HepG2 (cell line): ENCODE data around the gene GADD45GIP1. TPM values are rescaled to one million over a fixed set of nuclear protein-coding genes. Genes with fewer than 3 reads are reported as not detected.
A peak's percentile ranks its signal among the peaks of the same experiment; 100 is the strongest.
"Not testable (repeated sequence)": the region's sequence is repeated elsewhere in the genome, so short reads cannot be mapped to it uniquely, and the experiment has no call there.

Source experiments
- ATAC-seq: fragments of 200-7000 bp; cut with Tn5 transposase; 3 replicates; pipeline ENCODE4 v1.9.1; 2020; ENCODE audit warnings: mild to moderate bottlenecking, moderate library complexity
- BruUV-seq: library from RNA; stranded (reverse); fragments of 400-500 nt; replicated peaks from 2 replicates; lab custom pipeline; 2021; lab: Mats Ljungman, UMichigan
- CTCF ChIA-PET: fragments of 300-600 bp; formaldehyde crosslinking; extraction: SDS; loops from one replicate; lab custom pipeline; 2021; ENCODE audit warnings: low total read pairs, inconsistent platforms, low intra/inter-chr PET ratio; lab: Yijun Ruan, JAX
- POLR2A ChIA-PET: fragments of 350-600 bp; sonication (Branson Sonifier 250); formaldehyde crosslinking; loops from one replicate; lab custom pipeline; 2020; ENCODE audit warnings: antibody characterized with exemption, inconsistent platforms; lab: Yijun Ruan, JAX
- DNase-seq: peaks from one replicate; pipeline ENCODE4 v3.0.0-alpha.2; 2015; ENCODE audit warnings: low spot score
- FAIRE-seq: peaks from 3 replicates; lab custom pipeline; 2011; peaks lifted over from hg19 to GRCh38; lab: Jason Lieb, UNC
- H2AFZ ChIP-seq: one replicate; pipeline ENCODE4 v1.6.1; 2011; ENCODE audit warnings: low read length, inconsistent platforms
- H3K27ac ChIP-seq: fragments of 300-600 bp; 3 replicates; pipeline ENCODE4 v1.8.0; 2011; ENCODE audit warnings: mixed run types, mild to moderate bottlenecking, mixed read lengths, low read length, inconsistent platforms; ENCODE audit not compliant: insufficient read depth; ENCODE audit errors: extremely low read length
- H3K27me3 ChIP-seq, 2 experiments: fragments of 200-600 bp in 1 of 2; 2 replicates in 1 of 2; 3 replicates in 1 of 2; pipeline versions ENCODE4 v1.6.0 to v1.8.0; 2011; ENCODE audit warnings: low read length in 2 of 2, mild to moderate bottlenecking in 2 of 2, moderate library complexity in 2 of 2, inconsistent platforms in 1 of 2; ENCODE audit not compliant: insufficient read depth in 2 of 2, control insufficient read depth in 1 of 2
- H3K36me3 ChIP-seq, 2 experiments: fragments of 200-600 bp in 1 of 2; replicated peaks in 1 of 2; 2 replicates in 1 of 2; 3 replicates in 1 of 2; pipeline versions ENCODE4 v1.5.1 to v1.8.0; 2011; ENCODE audit warnings: low read length in 2 of 2, inconsistent platforms in 1 of 2; ENCODE audit not compliant: insufficient read depth in 2 of 2, control insufficient read depth in 1 of 2
- H3K4me1 ChIP-seq: 2 replicates; pipeline ENCODE4 v1.5.1; 2012; ENCODE audit warnings: low read length, inconsistent platforms; ENCODE audit not compliant: insufficient read depth
- H3K4me2 ChIP-seq: 2 replicates; pipeline ENCODE4 v1.6.0; 2011; ENCODE audit warnings: low read depth, low read length, inconsistent platforms
- H3K4me3 ChIP-seq, 3 experiments: fragments of 200-600 bp in 1 of 3; sonication (generic), shearing (Covaris generic) in 1 of 3; replicated peaks in 1 of 3; 2 replicates each; pipeline ENCODE4 v1.5.1; 2011 to 2016; ENCODE audit warnings: low read length in 3 of 3, inconsistent platforms in 2 of 3, low read depth in 2 of 3, mild to moderate bottlenecking in 2 of 3, control low read depth in 1 of 3, mixed read lengths in 1 of 3; ENCODE audit not compliant: insufficient read depth in 1 of 3
- H3K79me2 ChIP-seq: one replicate; pipeline ENCODE4 v1.6.1; 2011; ENCODE audit warnings: low read length, inconsistent platforms; ENCODE audit not compliant: insufficient read depth
- H3K9ac ChIP-seq: 2 replicates; pipeline ENCODE4 v1.6.0; 2011; ENCODE audit warnings: mild to moderate bottlenecking, low read depth, low read length, inconsistent platforms; ENCODE audit not compliant: insufficient read depth
- H3K9me3 ChIP-seq: 2 replicates; pipeline ENCODE4 v1.5.1; 2012; ENCODE audit warnings: mild to moderate bottlenecking, low read length
- H4K20me1 ChIP-seq: 2 replicates; pipeline ENCODE4 v1.6.0; 2011; ENCODE audit warnings: inconsistent platforms, mild to moderate bottlenecking, low read length, moderate library complexity; ENCODE audit not compliant: insufficient read depth
- ADNP ChIP-seq: sonication (generic); formaldehyde crosslinking; IDR thresholded peaks from 2 replicates; pipeline ENCODE4 v1.4.0; 2020; ENCODE audit warnings: missing genetic modification reagents
- CHD4 ChIP-seq: fragments of 200-600 bp; sonication (generic); IDR thresholded peaks from 2 replicates; pipeline ENCODE4 v1.7.0; 2017; ENCODE audit warnings: mild to moderate bottlenecking, low read length, borderline replicate concordance
- GABPA ChIP-seq, 2 experiments: IDR thresholded peaks; 2 replicates each; pipeline ENCODE4 v1.6.1; 2011 to 2016; ENCODE audit warnings: low read depth in 2 of 2, low read length in 1 of 2, missing biosample characterization in 1 of 2, missing genetic modification characterization in 1 of 2
- MED8 ChIP-seq: sonication (generic); formaldehyde crosslinking; IDR thresholded peaks from 2 replicates; pipeline ENCODE4 v1.8.1; 2023; ENCODE audit warnings: mild to moderate bottlenecking, missing genetic modification reagents; ENCODE audit not compliant: insufficient replicate concordance
- POGZ ChIP-seq: sonication (generic); formaldehyde crosslinking; IDR thresholded peaks from 2 replicates; pipeline ENCODE4 v1.4.0; 2020; ENCODE audit warnings: mild to moderate bottlenecking, missing genetic modification reagents
- RCOR2 ChIP-seq: IDR thresholded peaks from 2 replicates; pipeline ENCODE4 v1.6.1; 2016; ENCODE audit warnings: missing biosample characterization, missing genetic modification reagents
- ZMYM2 ChIP-seq: sonication (generic); formaldehyde crosslinking; IDR thresholded peaks from 2 replicates; pipeline ENCODE4 v1.8.0; 2022; ENCODE audit warnings: mild to moderate bottlenecking, missing genetic modification reagents
- ZNF20 ChIP-seq: sonication (generic); formaldehyde crosslinking; IDR thresholded peaks from 2 replicates; pipeline ENCODE4 v1.4.0; 2020; ENCODE audit warnings: mild to moderate bottlenecking, moderate library complexity, missing genetic modification reagents
- ZNF598 ChIP-seq: sonication (generic); formaldehyde crosslinking; IDR thresholded peaks from 2 replicates; pipeline ENCODE4 v1.5.1; 2020; ENCODE audit warnings: mild to moderate bottlenecking, missing genetic modification reagents, borderline replicate concordance
- ZNF788 ChIP-seq: sonication (generic); formaldehyde crosslinking; IDR thresholded peaks from 2 replicates; pipeline ENCODE4 v1.5.0; 2020; ENCODE audit warnings: mild to moderate bottlenecking, missing genetic modification reagents, borderline replicate concordance
- WGBS: methylation state at CpG from one replicate; pipeline ENCODE4 v1.1.6; 2017; ENCODE audit warnings: low lambda C conversion rate; 5-methylcytosine and 5-hydroxymethylcytosine counted together
- in situ Hi-C: cut with HindIII; loops from 2 replicates; pipeline ENCODE4 v1.10.0; 2017; ENCODE audit warnings: low pct_unique_long_range_greater_than_20kb; ENCODE audit not compliant: extremely low pct_ligation_motif_present
- intact Hi-C: fragments of 100-400 bp; cut with micrococcal nuclease; formaldehyde crosslinking; loops from one replicate; pipeline ENCODE4 v1.10.0; 2022; ENCODE audit not compliant: unreplicated experiment
- polyA plus RNA-seq, 8 experiments: library from polyadenylated mRNA; depleted of rRNA in 3 of 8; stranded (reverse) in 7 of 8; unstranded in 1 of 8; fragments of >200 nt; fragmentation: Illumina TruSeq in 4 of 8; extraction: Trizol in 4 of 8; gene quantifications; 2 replicates each; pipeline versions ENCODE4 v1.2.1 to v1.2.3, GENCODE V29; 2011 to 2016; ENCODE audit warnings: low read depth in 4 of 8, missing spikeins in 1 of 8, mixed read lengths in 1 of 8; ENCODE audit not compliant: insufficient read depth in 1 of 8
- total RNA-seq, 5 experiments: library from RNA; depleted of rRNA; stranded (reverse); fragments of >200 nt; fragmentation: Illumina TruSeq; extraction: Trizol; gene quantifications; 2 replicates each; pipeline ENCODE4 v1.2.3, GENCODE V29; 2016; ENCODE audit warnings: low read depth in 1 of 5
- TF ChIP-seq, protein P1 (sequence below): sonication (generic); formaldehyde crosslinking; IDR thresholded peaks from 2 replicates; pipeline ENCODE4 v1.4.0; 2020; ENCODE audit warnings: missing genetic modification reagents
- TF ChIP-seq, protein P2 (sequence below): sonication (generic); formaldehyde crosslinking; IDR thresholded peaks from 2 replicates; pipeline ENCODE4 v1.5.0; 2020; ENCODE audit warnings: mild to moderate bottlenecking, missing genetic modification reagents
- TF ChIP-seq, protein P3 (sequence below): sonication (generic); formaldehyde crosslinking; IDR thresholded peaks from 2 replicates; pipeline ENCODE4 v1.9.0; 2022; ENCODE audit warnings: missing genetic modification reagents, mild to moderate bottlenecking, borderline replicate concordance
- TF ChIP-seq, protein P4 (sequence below): sonication (generic); formaldehyde crosslinking; IDR thresholded peaks from 2 replicates; pipeline ENCODE4 v1.5.0; 2020; ENCODE audit warnings: mild to moderate bottlenecking, missing genetic modification reagents, borderline replicate concordance

The GADD45GIP1 gene
- total and polyA plus RNA-seq, 2 of the 13 experiments (the other 11 are each of a cell fraction or from before 2014, with no cell fraction given), result 24.6 to 30.7 TPM

DNA sequence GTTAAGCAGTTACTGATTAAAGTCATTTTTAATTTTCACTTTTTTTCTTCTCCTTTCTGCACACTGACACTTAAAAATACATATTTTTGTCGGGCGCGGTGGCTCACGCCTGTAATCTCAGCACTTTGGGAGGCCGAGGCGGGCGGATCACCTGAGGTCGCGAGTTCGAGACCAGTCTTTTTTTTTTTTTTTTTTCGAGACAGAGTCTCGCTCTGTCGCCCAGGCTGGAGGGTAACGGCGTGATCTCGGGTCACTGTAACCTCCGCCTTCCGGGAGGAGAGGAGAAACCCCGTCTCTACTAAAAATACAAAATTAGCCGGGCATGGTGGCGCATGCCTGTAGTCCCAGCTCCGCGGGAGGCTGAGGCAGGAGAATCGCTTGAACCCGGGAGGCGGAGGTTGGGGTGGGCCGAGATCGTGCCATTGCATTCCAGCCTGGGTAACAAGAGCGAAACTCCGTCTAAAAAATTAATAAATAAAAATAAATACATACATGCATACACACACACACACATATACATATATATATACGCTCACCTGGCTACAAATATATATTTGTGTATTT, 448 bp upstream of the GADD45GIP1 start:
- ATAC-seq; H3K27me3 ChIP-seq; DNase-seq; FAIRE-seq; H4K20me1 ChIP-seq; BruUV-seq; CTCF ChIA-PET; intact Hi-C loops; H3K9me3 ChIP-seq; in situ Hi-C loops; TF ChIP-seq GABPA (IDR thresholded peaks at IDR 0.05; ENCODE audit: low read depth, low read length): not testable (repeated sequence)
- Histone ChIP-seq H3K36me3 (peaks cover 6 to 20% of the 10 kb centered on the region in 2 experiments; a peak in 4 of 5 replicates), H3K4me2 (peak overlapping the region; percentile 82), H2AFZ (peak overlapping the region; percentile 9), H3K9ac (peak overlapping the region; percentile 93), H3K79me2 (peaks cover 24% of the 10 kb centered on the region), H3K27ac (peak overlapping the region; percentile 88), H3K4me1 (peaks cover 23% of the 10 kb centered on the region), H3K4me3 (peak overlapping the region; percentile 82 to 93 (median 89))
- POLR2A ChIA-PET, result interaction anchor here (1.3 to 3.9 kb wide), 2 partner anchors 11 to 66 kb away, joined by 8 to 25 read pairs; partner anchors contain the start of genes GCDH and RAD23A
- 28% methylated on average over 31 of the region's 31 CpGs for WGBS
- TF ChIP-seq ZNF598 (CRISPR knock-in tag) (peak; percentile 4; the same call in 1 of the 2 replicates), RCOR2 (CRISPR knock-in tag) (peak; percentile 53; the same call in 1 of the 2 replicates), GABPA (CRISPR knock-in tag; IDR thresholded peaks at IDR 0.05; ENCODE audit: low read depth) (peak; percentile 23; the same call in 1 of the 2 replicates), ZMYM2 (CRISPR knock-in tag) (peak; percentile 57; the same call in 1 of the 2 replicates), ZNF20 (0 out of 2 replicates have a peak, but pooled peaks have one; percentile 59), ADNP (CRISPR knock-in tag) (0 out of 2 replicates have a peak, but pooled peaks have one; percentile 17), MED8 (peak; percentile 11), POGZ (CRISPR knock-in tag) (0 out of 2 replicates have a peak, but pooled peaks have one; percentile 16), CHD4 (peak; percentile 89), ZNF788 (CRISPR knock-in tag) (0 out of 2 replicates have a peak, but pooled peaks have one; percentile 39)
- TF ChIP-seq, protein P1, sequence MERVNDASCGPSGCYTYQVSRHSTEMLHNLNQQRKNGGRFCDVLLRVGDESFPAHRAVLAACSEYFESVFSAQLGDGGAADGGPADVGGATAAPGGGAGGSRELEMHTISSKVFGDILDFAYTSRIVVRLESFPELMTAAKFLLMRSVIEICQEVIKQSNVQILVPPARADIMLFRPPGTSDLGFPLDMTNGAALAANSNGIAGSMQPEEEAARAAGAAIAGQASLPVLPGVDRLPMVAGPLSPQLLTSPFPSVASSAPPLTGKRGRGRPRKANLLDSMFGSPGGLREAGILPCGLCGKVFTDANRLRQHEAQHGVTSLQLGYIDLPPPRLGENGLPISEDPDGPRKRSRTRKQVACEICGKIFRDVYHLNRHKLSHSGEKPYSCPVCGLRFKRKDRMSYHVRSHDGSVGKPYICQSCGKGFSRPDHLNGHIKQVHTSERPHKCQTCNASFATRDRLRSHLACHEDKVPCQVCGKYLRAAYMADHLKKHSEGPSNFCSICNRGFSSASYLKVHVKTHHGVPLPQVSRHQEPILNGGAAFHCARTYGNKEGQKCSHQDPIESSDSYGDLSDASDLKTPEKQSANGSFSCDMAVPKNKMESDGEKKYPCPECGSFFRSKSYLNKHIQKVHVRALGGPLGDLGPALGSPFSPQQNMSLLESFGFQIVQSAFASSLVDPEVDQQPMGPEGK (CRISPR knock-in tag), result peak; percentile 1; the same call in 1 of the 2 replicates
- TF ChIP-seq, protein P2, sequence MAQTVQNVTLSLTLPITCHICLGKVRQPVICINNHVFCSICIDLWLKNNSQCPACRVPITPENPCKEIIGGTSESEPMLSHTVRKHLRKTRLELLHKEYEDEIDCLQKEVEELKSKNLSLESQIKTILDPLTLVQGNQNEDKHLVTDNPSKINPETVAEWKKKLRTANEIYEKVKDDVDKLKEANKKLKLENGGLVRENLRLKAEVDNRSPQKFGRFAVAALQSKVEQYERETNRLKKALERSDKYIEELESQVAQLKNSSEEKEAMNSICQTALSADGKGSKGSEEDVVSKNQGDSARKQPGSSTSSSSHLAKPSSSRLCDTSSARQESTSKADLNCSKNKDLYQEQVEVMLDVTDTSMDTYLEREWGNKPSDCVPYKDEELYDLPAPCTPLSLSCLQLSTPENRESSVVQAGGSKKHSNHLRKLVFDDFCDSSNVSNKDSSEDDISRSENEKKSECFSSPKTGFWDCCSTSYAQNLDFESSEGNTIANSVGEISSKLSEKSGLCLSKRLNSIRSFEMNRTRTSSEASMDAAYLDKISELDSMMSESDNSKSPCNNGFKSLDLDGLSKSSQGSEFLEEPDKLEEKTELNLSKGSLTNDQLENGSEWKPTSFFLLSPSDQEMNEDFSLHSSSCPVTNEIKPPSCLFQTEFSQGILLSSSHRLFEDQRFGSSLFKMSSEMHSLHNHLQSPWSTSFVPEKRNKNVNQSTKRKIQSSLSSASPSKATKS (CRISPR knock-in tag), result peak; percentile 50; the same call in 1 of the 2 replicates
- TF ChIP-seq, protein P3, sequence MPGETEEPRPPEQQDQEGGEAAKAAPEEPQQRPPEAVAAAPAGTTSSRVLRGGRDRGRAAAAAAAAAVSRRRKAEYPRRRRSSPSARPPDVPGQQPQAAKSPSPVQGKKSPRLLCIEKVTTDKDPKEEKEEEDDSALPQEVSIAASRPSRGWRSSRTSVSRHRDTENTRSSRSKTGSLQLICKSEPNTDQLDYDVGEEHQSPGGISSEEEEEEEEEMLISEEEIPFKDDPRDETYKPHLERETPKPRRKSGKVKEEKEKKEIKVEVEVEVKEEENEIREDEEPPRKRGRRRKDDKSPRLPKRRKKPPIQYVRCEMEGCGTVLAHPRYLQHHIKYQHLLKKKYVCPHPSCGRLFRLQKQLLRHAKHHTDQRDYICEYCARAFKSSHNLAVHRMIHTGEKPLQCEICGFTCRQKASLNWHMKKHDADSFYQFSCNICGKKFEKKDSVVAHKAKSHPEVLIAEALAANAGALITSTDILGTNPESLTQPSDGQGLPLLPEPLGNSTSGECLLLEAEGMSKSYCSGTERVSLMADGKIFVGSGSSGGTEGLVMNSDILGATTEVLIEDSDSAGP (CRISPR knock-in tag), result 0 out of 2 replicates have a peak, but pooled peaks have one; percentile 6
- TF ChIP-seq, protein P4, sequence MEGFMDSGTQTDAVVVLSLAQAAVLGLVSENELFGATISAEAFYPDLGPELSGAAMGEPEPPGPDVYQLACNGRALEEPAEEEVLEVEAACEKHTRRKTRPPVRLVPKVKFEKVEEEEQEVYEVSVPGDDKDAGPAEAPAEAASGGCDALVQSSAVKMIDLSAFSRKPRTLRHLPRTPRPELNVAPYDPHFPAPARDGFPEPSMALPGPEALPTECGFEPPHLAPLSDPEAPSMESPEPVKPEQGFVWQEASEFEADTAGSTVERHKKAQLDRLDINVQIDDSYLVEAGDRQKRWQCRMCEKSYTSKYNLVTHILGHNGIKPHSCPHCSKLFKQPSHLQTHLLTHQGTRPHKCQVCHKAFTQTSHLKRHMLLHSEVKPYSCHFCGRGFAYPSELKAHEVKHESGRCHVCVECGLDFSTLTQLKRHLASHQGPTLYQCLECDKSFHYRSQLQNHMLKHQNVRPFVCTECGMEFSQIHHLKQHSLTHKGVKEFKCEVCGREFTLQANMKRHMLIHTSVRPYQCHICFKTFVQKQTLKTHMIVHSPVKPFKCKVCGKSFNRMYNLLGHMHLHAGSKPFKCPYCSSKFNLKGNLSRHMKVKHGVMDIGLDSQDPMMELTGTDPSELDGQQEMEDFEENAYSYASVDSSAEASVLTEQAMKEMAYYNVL (CRISPR knock-in tag), result peak; percentile 43; the same call in 1 of the 2 replicates
